ENCODE data around the gene BOC.

DNA sequence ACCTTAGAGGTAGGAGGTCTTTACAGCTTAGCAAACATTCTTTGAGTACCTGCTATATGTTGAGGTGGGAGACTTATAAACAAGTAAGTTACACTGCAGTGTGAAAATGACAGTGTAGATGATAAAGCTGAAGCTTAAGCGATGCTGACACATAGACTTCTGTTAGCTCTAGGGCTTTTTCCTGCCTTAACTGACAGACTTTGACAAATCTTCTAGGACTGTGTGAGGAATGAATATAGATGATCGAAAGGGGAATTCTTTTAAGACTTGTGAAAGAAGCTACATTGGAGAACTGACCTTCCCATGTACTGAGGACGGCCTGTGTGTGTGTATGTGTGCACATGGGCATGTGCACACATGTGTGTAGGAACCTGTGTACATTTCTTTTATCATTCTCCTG is 22.7 kb downstream of the BOC start:
- TF ChIP-seq, protein P1, sequence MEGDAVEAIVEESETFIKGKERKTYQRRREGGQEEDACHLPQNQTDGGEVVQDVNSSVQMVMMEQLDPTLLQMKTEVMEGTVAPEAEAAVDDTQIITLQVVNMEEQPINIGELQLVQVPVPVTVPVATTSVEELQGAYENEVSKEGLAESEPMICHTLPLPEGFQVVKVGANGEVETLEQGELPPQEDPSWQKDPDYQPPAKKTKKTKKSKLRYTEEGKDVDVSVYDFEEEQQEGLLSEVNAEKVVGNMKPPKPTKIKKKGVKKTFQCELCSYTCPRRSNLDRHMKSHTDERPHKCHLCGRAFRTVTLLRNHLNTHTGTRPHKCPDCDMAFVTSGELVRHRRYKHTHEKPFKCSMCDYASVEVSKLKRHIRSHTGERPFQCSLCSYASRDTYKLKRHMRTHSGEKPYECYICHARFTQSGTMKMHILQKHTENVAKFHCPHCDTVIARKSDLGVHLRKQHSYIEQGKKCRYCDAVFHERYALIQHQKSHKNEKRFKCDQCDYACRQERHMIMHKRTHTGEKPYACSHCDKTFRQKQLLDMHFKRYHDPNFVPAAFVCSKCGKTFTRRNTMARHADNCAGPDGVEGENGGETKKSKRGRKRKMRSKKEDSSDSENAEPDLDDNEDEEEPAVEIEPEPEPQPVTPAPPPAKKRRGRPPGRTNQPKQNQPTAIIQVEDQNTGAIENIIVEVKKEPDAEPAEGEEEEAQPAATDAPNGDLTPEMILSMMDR (IDR thresholded peaks at IDR 0.05; ENCODE audit: low read depth, low read length, poor library complexity, severe bottlenecking): no peak
- TF ChIP-seq EZH2phosphoT487 (IDR thresholded peaks at IDR 0.05; ENCODE audit: borderline replicate concordance, low read length): no peak

All from DOHH2 (cell line).